Measurements from ENCODE around the gene POU6F2.

The POU6F2 gene

DNA sequence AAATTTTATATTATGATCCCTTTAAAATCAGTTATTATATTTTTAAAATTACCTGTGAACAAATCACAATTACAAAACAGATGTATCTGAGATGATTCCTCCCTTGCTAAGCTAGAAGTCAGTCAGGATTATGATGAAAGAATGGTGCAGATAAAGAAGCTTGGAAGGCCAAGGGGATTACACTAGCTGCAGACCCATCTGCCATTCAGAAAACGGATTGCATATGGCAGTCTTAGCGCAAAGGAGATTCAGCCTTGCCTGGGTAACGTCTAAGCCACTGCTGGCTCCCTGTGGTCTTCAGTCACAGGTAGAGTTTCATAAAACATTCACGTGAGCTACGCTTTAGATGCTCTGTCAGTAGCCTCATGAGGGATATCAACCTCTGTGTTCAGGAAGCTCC is 222.2 kb downstream of the POU6F2 start:
- DNase-seq (ENCODE audit: low read depth in 1 of 2, low spot score in 1 of 2), result no peak
- H3K4me3 ChIP-seq (replicated peaks; ENCODE audit: insufficient read depth, low read length), result no peak overlapping the region
- no peak overlapping the region for H3K27ac ChIP-seq (replicated peaks)
- H3K27me3 ChIP-seq (ENCODE audit: insufficient read depth, poor library complexity, severe bottlenecking), result no peaks in the 10 kb centered on the region
- TF ChIP-seq SPI1 (IDR thresholded peaks at IDR 0.05; ENCODE audit: borderline replicate concordance, low read depth), result no peak
- TF ChIP-seq REST (IDR thresholded peaks at IDR 0.05; ENCODE audit: insufficient replicate concordance, low read depth), result no peak
- no peak for TF ChIP-seq GABPA (IDR thresholded peaks at IDR 0.05; ENCODE audit: low read depth)
- TF ChIP-seq, protein P1, sequence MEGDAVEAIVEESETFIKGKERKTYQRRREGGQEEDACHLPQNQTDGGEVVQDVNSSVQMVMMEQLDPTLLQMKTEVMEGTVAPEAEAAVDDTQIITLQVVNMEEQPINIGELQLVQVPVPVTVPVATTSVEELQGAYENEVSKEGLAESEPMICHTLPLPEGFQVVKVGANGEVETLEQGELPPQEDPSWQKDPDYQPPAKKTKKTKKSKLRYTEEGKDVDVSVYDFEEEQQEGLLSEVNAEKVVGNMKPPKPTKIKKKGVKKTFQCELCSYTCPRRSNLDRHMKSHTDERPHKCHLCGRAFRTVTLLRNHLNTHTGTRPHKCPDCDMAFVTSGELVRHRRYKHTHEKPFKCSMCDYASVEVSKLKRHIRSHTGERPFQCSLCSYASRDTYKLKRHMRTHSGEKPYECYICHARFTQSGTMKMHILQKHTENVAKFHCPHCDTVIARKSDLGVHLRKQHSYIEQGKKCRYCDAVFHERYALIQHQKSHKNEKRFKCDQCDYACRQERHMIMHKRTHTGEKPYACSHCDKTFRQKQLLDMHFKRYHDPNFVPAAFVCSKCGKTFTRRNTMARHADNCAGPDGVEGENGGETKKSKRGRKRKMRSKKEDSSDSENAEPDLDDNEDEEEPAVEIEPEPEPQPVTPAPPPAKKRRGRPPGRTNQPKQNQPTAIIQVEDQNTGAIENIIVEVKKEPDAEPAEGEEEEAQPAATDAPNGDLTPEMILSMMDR (IDR thresholded peaks at IDR 0.05; ENCODE audit: insufficient read depth, low read length), result no peak
- no peak for TF ChIP-seq POLR2AphosphoS5 (IDR thresholded peaks at IDR 0.05; ENCODE audit: low read depth)

- TF ChIP-seq SPI1 (IDR thresholded peaks at IDR 0.05; ENCODE audit: borderline replicate concordance, low read depth) (no peak), REST (IDR thresholded peaks at IDR 0.05; ENCODE audit: insufficient replicate concordance, low read depth) (no peak)
- H3K27me3 ChIP-seq (ENCODE audit: insufficient read depth, poor library complexity, severe bottlenecking), result no peaks in the 10 kb centered on the region
- H3K4me3 ChIP-seq (replicated peaks; ENCODE audit: insufficient read depth, low read length), result no peak overlapping the region
- DNase-seq (ENCODE audit: low read depth in 1 of 2, low spot score in 1 of 2), result no peak
- H3K27ac ChIP-seq (replicated peaks), result no peak overlapping the region
These were observed 224.3 kb downstream of the POU6F2 start for GRCh38 chr7:39202041-39202440.

DNA sequence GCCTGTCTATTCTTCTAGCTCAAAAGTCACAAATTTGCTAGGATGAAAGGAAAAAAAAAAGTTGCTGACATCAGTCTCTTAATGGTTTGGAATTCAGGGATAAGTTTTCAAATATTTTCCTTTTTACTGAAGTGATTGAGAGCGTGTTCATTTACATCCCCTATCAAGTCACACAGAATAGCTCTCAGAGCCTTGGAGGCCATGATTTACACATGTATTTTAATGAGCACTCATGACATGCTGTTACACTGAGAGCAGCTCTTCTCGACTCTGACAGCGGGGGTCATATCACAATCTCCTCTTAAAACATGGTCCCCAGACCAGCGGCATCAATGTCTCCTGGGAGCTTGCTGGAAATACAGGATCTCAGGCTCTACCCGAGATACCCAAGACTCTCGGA is 232.7 kb downstream of the POU6F2 start:
- Histone ChIP-seq H3K27ac (replicated peaks) (no peak overlapping the region), H3K4me3 (replicated peaks; ENCODE audit: insufficient read depth, low read length) (no peak overlapping the region), H3K27me3 (ENCODE audit: insufficient read depth, poor library complexity, severe bottlenecking) (no peaks in the 10 kb centered on the region)
- no peak for DNase-seq (ENCODE audit: low read depth in 1 of 2, low spot score in 1 of 2)
- TF ChIP-seq POLR2AphosphoS5 (IDR thresholded peaks at IDR 0.05; ENCODE audit: low read depth), result no peak

DNA sequence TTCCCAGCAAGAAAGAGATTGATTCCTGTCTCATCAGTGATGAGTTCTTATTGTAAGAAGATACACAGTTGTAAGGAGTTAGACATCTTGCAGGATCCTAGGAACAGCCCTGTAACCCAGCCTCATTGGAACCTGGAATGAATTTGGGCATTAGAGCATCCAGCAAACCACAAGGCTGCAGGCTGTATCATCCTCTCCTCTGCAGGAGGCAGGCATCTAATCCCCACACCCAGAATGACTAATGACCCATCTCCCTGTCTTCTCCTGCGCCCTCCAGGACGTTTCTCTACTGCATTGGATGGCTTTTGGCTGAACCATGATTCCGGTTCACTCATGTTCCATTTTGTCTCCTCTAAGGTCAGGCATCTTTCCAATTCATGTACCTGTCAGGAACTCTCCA is 233.9 kb downstream of the POU6F2 start:
- DNase-seq (ENCODE audit: low read depth in 1 of 2, low spot score in 1 of 2), result no peak
- Histone ChIP-seq H3K27me3 (ENCODE audit: insufficient read depth, poor library complexity, severe bottlenecking) (no peaks in the 10 kb centered on the region), H3K4me3 (replicated peaks; ENCODE audit: insufficient read depth, low read length) (no peak overlapping the region), H3K27ac (replicated peaks) (no peak overlapping the region)
- no peak for TF ChIP-seq POLR2AphosphoS5 (IDR thresholded peaks at IDR 0.05; ENCODE audit: low read depth)
- TF ChIP-seq REST (IDR thresholded peaks at IDR 0.05; ENCODE audit: insufficient replicate concordance, low read depth), result no peak
- TF ChIP-seq, protein P1 (IDR thresholded peaks at IDR 0.05; ENCODE audit: insufficient read depth, low read length), result no peak
- no peak for TF ChIP-seq GABPA (IDR thresholded peaks at IDR 0.05; ENCODE audit: low read depth)

Measured in HL-60 (cell line).